NOMO-1 treated with DMSO at 0.1 percent for 48 hours (cell line): ENCODE results near the gene PC.
"Not testable (repeated sequence)": the region's sequence is repeated elsewhere in the genome, so short reads cannot be mapped to it uniquely, and the experiment has no call there.

Experiments used
- DNase-seq: peaks from one replicate; lab custom pipeline; 2025; ENCODE audit not compliant: unreplicated experiment; lab: John Stamatoyannopoulos, UW

The PC gene

GRCh38 chr11:66958232-66958955, at the start of gene PC:
TSS of gene PC (minus strand) at chr11:66958383. CDS start at chr11:66872159, 86,224 bp downstream.
- DNase-seq = peak; percentile 98

- no peak for DNase-seq
These were observed 48.9 kb upstream of the PC start for GRCh38 chr11:67007126-67007525.

GRCh38 chr11:67006029-67006884, 48.1 kb upstream of the PC start:
- DNase-seq = peak; percentile 71

GRCh38 chr11:67005200-67005599, 47.0 kb upstream of the PC start:
- DNase-seq = not testable (repeated sequence)

GRCh38 chr11:67002921-67003411, 44.8 kb upstream of the PC start:
- no peak for DNase-seq

GRCh38 chr11:67002297-67002913, 44.2 kb upstream of the PC start:
- no peak for DNase-seq

GRCh38 chr11:67001332-67001731, 43.1 kb upstream of the PC start:
- no peak for DNase-seq

- DNase-seq = no peak
These were observed 41.4 kb upstream of the PC start for GRCh38 chr11:66999555-66999954.

- no peak for DNase-seq
These were observed 38.6 kb upstream of the PC start for GRCh38 chr11:66996609-66997273.

GRCh38 chr11:66992041-66992440, 33.9 kb upstream of the PC start:
- DNase-seq = no peak

- DNase-seq = not testable (repeated sequence)
These were observed 31.2 kb upstream of the PC start for GRCh38 chr11:66989360-66989759.

- DNase-seq = not testable (repeated sequence)
These were observed 30.6 kb upstream of the PC start for GRCh38 chr11:66988741-66989140.

GRCh38 chr11:66987924-66988637, 29.9 kb upstream of the PC start:
- no peak for DNase-seq

- DNase-seq = no peak
These were observed 29.0 kb upstream of the PC start for GRCh38 chr11:66987158-66987620.

GRCh38 chr11:66986178-66986545, 28.0 kb upstream of the PC start:
- DNase-seq = no peak

GRCh38 chr11:66985508-66986177, 27.5 kb upstream of the PC start:
- DNase-seq = no peak

- no peak for DNase-seq
These were observed 25.2 kb upstream of the PC start for GRCh38 chr11:66983275-66983924.

- peak; percentile 85 for DNase-seq
These were observed 23.9 kb upstream of the PC start for GRCh38 chr11:66981976-66982578.
